Ishikawa (cell line): ENCODE measurements around the gene VPS35L.

Experiments
- CREB1 ChIP-seq: IDR thresholded peaks from 2 replicates; pipeline ENCODE4 v1.6.1; 2012; ENCODE audit warnings: low read depth
- EGR1 ChIP-seq: IDR thresholded peaks from 2 replicates; pipeline ENCODE4 v1.6.1; 2012
- FOXM1 ChIP-seq: IDR thresholded peaks from 2 replicates; pipeline ENCODE4 v1.6.1; 2012; ENCODE audit warnings: low read depth, borderline replicate concordance
- TAF1 ChIP-seq: IDR thresholded peaks from 2 replicates; pipeline ENCODE4 v1.6.1; 2012; ENCODE audit warnings: low read depth, mild to moderate bottlenecking
- YY1 ChIP-seq: IDR thresholded peaks from 2 replicates; pipeline ENCODE4 v1.6.1; 2012; ENCODE audit warnings: low read depth

DNA sequence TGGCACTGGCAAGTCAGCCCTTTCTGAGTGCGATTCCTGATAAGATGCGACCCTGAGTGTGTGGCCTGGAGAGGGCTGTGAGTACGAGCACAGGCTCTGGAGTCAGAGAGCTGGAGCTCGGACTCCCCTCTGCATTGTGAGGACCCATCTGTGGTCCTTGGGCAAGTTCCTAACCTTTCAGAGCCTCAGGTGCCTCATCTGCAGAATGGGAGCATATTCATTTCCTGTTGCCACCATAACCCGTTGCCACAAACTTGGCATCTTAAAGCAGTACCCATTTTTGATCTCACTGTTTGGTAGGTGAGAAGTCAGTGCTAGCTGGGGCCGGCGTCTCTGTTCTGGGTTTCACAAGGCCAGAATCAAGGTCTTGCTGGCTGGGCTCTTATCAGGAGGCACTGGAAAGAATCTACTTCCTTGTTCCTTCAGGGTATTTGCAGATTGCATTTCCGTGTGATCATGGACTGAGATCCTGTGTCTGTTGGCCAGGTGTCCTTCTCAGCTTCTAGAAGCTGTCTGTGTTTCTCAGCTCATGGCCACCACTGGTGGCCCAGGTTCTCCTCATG, 142.3 kb downstream of the VPS35L start:
- TF ChIP-seq TAF1 (no peak), YY1 (no peak), FOXM1 (no peak), CREB1 (no peak), EGR1 (no peak)
